ENCODE data around the gene CAT. TPM values are rescaled to one million over a fixed set of nuclear protein-coding genes. Genes with fewer than 3 reads are reported as not detected.

The CAT gene
- total RNA-seq, 4 donors from 2014 or later, result 232 to 609 (median 451) TPM

- intact Hi-C loops (cut with DNase I), result no loop called here
- no peaks in the 10 kb centered on the region for H3K36me3 ChIP-seq
- TF ChIP-seq CTCF (IDR thresholded peaks at IDR 0.05) (no peak), POLR2A (IDR thresholded peaks at IDR 0.05) (no peak)
- H3K27me3 ChIP-seq, result no peaks in the 10 kb centered on the region
- DNase-seq, result no peak
- WGBS, 2 donors, result 90 to 93% methylated on average over 12 of the region's 12 CpGs
- no peaks in the 10 kb centered on the region for H3K4me1 ChIP-seq
- H3K9me3 ChIP-seq, result no peaks in the 10 kb centered on the region
- no peak overlapping the region for H3K27ac ChIP-seq
- H3K4me3 ChIP-seq (replicated peaks in 1 of 3), result no peak overlapping the region
These were observed 50.3 kb downstream of the CAT start for GRCh38 chr11:34488855-34489557.

- 77 to 86% methylated on average over 2 of the region's 2 CpGs for WGBS, 2 donors
- Histone ChIP-seq H3K4me3 (replicated peaks in 1 of 3) (no peak overlapping the region), H3K9me3 (no peaks in the 10 kb centered on the region), H3K4me1 (peaks cover 0 to 3% of the 10 kb centered on the region in 2 donors), H3K36me3 (no peaks in the 10 kb centered on the region), H3K27me3 (no peaks in the 10 kb centered on the region), H3K27ac (no peak overlapping the region)
- TF ChIP-seq CTCF (IDR thresholded peaks at IDR 0.05) (no peak), POLR2A (IDR thresholded peaks at IDR 0.05) (no peak)
- intact Hi-C loops (cut with DNase I), result loop anchor here (5.0 to 10.0 kb wide), 2 partner anchors 123 to 316 kb away; no protein-coding TSS in a partner anchor
- DNase-seq, result no peak
These were observed 51.6 kb downstream of the CAT start for GRCh38 chr11:34490304-34490703.

GRCh38 chr11:34492806-34493414 lies 54.2 kb downstream of the CAT start:
- H3K9me3 ChIP-seq, result no peaks in the 10 kb centered on the region
- no peaks in the 10 kb centered on the region for H3K27me3 ChIP-seq
- DNase-seq, result peak; percentile 71 to 76
- H3K36me3 ChIP-seq, result no peaks in the 10 kb centered on the region
- intact Hi-C loops (cut with DNase I), result loop anchor here (5.0 to 10.0 kb wide), 2 partner anchors 126 to 318 kb away; no protein-coding TSS in a partner anchor
- TF ChIP-seq CTCF (IDR thresholded peaks at IDR 0.05) (peak; percentile 23 to 72 (median 70)), POLR2A (IDR thresholded peaks at IDR 0.05) (no peak)
- peaks cover 9 to 20% of the 10 kb centered on the region in 2 donors for H3K4me1 ChIP-seq
- WGBS, 2 donors, result 46 to 50% methylated on average over 8 of the region's 8 CpGs
- no peak overlapping the region for H3K27ac ChIP-seq
- H3K4me3 ChIP-seq (replicated peaks in 1 of 3), result no peak overlapping the region

- Histone ChIP-seq H3K4me3 (replicated peaks in 1 of 3) (no peak overlapping the region), H3K36me3 (no peaks in the 10 kb centered on the region), H3K9me3 (no peaks in the 10 kb centered on the region), H3K27me3 (no peaks in the 10 kb centered on the region), H3K4me1 (peaks cover 9 to 20% of the 10 kb centered on the region in 2 donors), H3K27ac (no peak overlapping the region)
- no peak for DNase-seq
- intact Hi-C loops (cut with DNase I), result loop anchor here (5.0 to 10.0 kb wide), 2 partner anchors 126 to 319 kb away; no protein-coding TSS in a partner anchor
- TF ChIP-seq POLR2A (IDR thresholded peaks at IDR 0.05), result no peak
- TF ChIP-seq CTCF (IDR thresholded peaks at IDR 0.05), result no peak
- 84% methylated on average over 8 of the region's 8 CpGs for WGBS, 2 donors
These were observed 54.7 kb downstream of the CAT start for GRCh38 chr11:34493468-34493867.

All from thyroid gland (tissue), 4 donors.